HG03045 (cell line): ENCODE measurements around the gene MALAT1.
"Not testable (repeated sequence)": the region's sequence is repeated elsewhere in the genome, so short reads cannot be mapped to it uniquely, and the experiment has no call there.

Source experiments
- ATAC-seq: cut with Tn5 transposase; IDR thresholded peaks from one replicate; pipeline ENCODE4 v1.9.1; 2021; ENCODE audit warnings: mild to moderate bottlenecking, moderate library complexity; ENCODE audit not compliant: unreplicated experiment

MALAT1 gene

DNA sequence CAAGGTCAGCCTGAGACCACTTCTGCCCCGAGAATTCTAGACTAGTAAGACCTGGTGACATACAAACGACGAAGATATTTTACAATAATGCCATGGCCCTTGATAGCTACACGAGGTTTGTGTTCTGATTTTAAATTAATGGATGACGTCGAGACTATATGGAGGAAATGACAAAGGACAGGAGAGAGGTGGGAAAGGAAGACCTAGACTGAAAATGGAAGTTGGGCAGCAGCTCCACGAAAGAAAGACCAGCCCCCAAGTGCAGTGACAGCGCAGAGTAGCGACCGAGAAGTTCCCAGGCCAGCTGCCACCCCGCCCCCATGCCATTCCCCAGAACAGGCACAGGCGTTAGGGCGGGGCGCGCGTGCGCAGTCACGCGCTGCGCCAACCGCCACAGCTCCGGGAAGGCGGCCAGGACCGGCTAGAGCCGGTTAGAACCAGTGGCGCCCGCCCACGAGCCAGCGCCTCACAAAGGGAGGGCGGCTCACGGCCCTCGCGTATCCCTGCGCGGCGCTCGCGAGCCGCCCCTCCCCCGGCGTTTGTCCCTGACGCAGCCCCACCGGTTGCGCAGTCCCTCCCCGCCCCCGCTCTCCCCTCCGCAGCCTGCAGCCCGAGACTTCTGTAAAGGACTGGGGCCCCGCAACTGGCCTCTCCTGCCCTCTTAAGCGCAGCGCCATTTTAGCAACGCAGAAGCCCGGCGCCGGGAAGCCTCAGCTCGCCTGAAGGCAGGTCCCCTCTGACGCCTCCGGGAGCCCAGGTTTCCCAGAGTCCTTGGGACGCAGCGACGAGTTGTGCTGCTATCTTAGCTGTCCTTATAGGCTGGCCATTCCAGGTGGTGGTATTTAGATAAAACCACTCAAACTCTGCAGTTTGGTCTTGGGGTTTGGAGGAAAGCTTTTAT is 1.5 kb upstream of the MALAT1 start:
- ATAC-seq = peak; percentile 64

- no peak for ATAC-seq
These were observed 661 bp upstream of the MALAT1 start for GRCh38 chr11:65498042-65498726.

DNA sequence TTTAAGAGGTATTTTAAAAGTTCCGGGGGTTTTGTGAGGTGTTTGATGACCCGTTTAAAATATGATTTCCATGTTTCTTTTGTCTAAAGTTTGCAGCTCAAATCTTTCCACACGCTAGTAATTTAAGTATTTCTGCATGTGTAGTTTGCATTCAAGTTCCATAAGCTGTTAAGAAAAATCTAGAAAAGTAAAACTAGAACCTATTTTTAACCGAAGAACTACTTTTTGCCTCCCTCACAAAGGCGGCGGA is 193 bp upstream of the MALAT1 start:
- ATAC-seq = no peak

DNA sequence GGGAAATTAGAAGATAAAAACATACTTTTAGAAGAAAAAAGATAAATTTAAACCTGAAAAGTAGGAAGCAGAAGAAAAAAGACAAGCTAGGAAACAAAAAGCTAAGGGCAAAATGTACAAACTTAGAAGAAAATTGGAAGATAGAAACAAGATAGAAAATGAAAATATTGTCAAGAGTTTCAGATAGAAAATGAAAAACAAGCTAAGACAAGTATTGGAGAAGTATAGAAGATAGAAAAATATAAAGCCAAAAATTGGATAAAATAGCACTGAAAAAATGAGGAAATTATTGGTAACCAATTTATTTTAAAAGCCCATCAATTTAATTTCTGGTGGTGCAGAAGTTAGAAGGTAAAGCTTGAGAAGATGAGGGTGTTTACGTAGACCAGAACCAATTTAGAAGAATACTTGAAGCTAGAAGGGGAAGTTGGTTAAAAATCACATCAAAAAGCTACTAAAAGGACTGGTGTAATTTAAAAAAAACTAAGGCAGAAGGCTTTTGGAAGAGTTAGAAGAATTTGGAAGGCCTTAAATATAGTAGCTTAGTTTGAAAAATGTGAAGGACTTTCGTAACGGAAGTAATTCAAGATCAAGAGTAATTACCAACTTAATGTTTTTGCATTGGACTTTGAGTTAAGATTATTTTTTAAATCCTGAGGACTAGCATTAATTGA is 1.0 kb downstream of the MALAT1 start:
- ATAC-seq = no peak

GRCh38 chr11:65500387-65501185 is 1.7 kb downstream of the MALAT1 start:
- no peak for ATAC-seq

DNA sequence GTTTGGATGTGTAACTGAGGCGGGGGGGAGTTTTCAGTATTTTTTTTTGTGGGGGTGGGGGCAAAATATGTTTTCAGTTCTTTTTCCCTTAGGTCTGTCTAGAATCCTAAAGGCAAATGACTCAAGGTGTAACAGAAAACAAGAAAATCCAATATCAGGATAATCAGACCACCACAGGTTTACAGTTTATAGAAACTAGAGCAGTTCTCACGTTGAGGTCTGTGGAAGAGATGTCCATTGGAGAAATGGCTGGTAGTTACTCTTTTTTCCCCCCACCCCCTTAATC is 2.3 kb downstream of the MALAT1 start:
- ATAC-seq = no peak

DNA sequence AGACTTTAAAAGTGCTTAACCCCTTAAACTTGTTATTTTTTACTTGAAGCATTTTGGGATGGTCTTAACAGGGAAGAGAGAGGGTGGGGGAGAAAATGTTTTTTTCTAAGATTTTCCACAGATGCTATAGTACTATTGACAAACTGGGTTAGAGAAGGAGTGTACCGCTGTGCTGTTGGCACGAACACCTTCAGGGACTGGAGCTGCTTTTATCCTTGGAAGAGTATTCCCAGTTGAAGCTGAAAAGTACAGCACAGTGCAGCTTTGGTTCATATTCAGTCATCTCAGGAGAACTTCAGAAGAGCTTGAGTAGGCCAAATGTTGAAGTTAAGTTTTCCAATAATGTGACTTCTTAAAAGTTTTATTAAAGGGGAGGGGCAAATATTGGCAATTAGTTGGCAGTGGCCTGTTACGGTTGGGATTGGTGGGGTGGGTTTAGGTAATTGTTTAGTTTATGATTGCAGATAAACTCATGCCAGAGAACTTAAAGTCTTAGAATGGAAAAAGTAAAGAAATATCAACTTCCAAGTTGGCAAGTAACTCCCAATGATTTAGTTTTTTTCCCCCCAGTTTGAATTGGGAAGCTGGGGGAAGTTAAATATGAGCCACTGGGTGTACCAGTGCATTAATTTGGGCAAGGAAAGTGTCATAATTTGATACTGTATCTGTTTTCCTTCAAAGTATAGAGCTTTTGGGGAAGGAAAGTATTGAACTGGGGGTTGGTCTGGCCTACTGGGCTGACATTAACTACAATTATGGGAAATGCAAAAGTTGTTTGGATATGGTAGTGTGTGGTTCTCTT is 2.8 kb downstream of the MALAT1 start:
- no peak for ATAC-seq

GRCh38 chr11:65502274-65502554 is 3.4 kb downstream of the MALAT1 start:
- no peak for ATAC-seq

DNA sequence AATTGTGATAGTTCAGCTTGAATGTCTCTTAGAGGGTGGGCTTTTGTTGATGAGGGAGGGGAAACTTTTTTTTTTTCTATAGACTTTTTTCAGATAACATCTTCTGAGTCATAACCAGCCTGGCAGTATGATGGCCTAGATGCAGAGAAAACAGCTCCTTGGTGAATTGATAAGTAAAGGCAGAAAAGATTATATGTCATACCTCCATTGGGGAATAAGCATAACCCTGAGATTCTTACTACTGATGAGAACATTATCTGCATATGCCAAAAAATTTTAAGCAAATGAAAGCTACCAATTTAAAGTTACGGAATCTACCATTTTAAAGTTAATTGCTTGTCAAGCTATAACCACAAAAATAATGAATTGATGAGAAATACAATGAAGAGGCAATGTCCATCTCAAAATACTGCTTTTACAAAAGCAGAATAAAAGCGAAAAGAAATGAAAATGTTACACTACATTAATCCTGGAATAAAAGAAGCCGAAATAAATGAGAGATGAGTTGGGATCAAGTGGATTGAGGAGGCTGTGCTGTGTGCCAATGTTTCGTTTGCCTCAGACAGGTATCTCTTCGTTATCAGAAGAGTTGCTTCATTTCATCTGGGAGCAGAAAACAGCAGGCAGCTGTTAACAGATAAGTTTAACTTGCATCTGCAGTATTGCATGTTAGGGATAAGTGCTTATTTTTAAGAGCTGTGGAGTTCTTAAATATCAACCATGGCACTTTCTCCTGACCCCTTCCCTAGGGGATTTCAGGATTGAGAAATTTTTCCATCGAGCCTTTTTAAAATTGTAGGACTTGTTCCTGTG is 3.9 kb downstream of the MALAT1 start:
- ATAC-seq = no peak

DNA sequence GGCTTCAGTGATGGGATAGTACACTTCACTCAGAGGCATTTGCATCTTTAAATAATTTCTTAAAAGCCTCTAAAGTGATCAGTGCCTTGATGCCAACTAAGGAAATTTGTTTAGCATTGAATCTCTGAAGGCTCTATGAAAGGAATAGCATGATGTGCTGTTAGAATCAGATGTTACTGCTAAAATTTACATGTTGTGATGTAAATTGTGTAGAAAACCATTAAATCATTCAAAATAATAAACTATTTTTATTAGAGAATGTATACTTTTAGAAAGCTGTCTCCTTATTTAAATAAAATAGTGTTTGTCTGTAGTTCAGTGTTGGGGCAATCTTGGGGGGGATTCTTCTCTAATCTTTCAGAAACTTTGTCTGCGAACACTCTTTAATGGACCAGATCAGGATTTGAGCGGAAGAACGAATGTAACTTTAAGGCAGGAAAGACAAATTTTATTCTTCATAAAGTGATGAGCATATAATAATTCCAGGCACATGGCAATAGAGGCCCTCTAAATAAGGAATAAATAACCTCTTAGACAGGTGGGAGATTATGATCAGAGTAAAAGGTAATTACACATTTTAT is 4.6 kb downstream of the MALAT1 start:
- ATAC-seq = no peak

DNA sequence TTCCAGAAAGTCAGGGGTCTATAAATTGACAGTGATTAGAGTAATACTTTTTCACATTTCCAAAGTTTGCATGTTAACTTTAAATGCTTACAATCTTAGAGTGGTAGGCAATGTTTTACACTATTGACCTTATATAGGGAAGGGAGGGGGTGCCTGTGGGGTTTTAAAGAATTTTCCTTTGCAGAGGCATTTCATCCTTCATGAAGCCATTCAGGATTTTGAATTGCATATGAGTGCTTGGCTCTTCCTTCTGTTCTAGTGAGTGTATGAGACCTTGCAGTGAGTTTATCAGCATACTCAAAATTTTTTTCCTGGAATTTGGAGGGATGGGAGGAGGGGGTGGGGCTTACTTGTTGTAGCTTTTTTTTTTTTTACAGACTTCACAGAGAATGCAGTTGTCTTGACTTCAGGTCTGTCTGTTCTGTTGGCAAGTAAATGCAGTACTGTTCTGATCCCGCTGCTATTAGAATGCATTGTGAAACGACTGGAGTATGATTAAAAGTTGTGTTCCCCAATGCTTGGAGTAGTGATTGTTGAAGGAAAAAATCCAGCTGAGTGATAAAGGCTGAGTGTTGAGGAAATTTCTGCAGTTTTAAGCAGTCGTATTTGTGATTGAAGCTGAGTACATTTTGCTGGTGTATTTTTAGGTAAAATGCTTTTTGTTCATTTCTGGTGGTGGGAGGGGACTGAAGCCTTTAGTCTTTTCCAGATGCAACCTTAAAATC is 5.3 kb downstream of the MALAT1 start:
- ATAC-seq = no peak

DNA sequence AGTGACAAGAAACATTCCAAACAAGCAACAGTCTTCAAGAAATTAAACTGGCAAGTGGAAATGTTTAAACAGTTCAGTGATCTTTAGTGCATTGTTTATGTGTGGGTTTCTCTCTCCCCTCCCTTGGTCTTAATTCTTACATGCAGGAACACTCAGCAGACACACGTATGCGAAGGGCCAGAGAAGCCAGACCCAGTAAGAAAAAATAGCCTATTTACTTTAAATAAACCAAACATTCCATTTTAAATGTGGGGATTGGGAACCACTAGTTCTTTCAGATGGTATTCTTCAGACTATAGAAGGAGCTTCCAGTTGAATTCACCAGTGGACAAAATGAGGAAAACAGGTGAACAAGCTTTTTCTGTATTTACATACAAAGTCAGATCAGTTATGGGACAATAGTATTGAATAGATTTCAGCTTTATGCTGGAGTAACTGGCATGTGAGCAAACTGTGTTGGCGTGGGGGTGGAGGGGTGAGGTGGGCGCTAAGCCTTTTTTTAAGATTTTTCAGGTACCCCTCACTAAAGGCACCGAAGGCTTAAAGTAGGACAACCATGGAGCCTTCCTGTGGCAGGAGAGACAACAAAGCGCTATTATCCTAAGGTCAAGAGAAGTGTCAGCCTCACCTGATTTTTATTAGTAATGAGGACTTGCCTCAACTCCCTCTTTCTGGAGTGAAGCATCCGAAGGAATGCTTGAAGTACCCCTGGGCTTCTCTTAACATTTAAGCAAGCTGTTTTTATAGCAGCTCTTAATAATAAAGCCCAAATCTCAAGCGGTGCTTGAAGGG is 6.0 kb downstream of the MALAT1 start:
- ATAC-seq = no peak

GRCh38 chr11:65505466-65506289 is 6.8 kb downstream of the MALAT1 start:
- no peak for ATAC-seq

GRCh38 chr11:65506290-65506771 is 7.5 kb downstream of the MALAT1 start:
- ATAC-seq = no peak

DNA sequence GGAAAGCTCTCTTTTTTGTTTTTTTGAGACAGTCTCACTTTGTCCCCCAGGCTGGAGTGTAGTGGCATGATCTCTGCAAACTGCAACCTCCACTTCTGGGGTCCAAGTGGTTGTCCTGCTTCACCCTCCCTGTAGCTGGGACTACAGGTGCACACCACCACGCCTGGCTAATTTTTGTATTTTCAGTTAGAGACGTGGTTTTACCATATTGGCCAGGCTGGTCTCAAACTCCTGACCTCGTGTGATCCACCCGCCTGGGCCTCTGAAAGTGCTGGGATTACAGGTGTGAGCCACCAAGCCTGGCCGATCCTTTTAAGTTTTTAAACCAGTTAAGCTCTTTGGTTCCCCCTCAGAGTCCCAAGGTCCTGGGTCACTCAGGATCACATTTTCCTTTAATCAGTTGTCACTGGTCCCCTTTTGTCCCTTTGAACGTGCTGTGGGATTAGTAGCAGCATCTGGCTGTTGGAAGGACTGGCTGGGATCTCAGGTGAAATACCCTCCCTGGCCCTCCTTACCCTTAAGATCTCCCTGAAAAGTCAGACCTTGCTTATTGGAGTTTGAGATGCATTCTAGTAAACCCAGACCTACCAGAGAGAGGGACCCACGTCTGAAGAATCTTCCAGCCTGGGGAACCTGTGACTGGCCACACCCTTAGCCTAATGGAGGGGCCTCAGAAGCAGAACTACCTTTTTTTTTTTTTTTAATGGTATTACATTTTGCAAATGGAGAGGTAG is 8.1 kb downstream of the MALAT1 start:
- peak; percentile 41 for ATAC-seq

DNA sequence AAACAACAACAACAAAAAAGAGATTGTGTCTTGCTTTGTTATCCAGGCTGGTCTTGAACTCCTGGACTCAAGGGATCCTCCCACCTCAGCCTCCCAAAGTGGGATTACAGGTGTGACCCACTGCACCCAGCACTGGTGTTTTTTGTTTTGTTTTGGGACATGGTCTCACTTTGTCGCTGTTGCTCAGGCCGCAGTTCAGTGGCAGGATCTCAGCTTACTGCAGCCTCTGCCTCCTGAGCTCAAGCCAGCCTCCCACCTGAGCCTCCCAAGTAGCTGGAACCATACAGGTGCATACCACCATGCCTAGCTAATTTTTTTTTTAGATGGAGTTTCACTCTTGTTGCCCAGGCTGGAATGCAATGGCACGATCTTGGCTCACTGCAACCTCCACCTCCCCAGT is 13.5 kb downstream of the MALAT1 start:
- not testable (repeated sequence) for ATAC-seq
